Stimulated activated CD8-positive, alpha-beta memory T cell treated with anti-CD3 and anti-CD28 coated beads, Interleukin-12 subunit alpha, Interleukin-12 subunit beta, amount 100 ng/mL, for 24 hours (primary cell): Measurements from ENCODE around the gene ADAMTS7.
"Not testable (repeated sequence)": the region's sequence is repeated elsewhere in the genome, so short reads cannot be mapped to it uniquely, and the experiment has no call there.

Experiments used
- DNase-seq: peaks from one replicate; pipeline ENCODE4 v3.0.0-alpha.2; 2020; ENCODE audit errors: extremely low read depth

Gene ADAMTS7

GRCh38 chr15:78811124-78811824 lies at the start of gene ADAMTS7:
TSS of gene ADAMTS7 (minus strand) at chr15:78811464. CDS start at chr15:78811220, 244 bp downstream.
- no peak for DNase-seq

GRCh38 chr15:78859971-78860719 lies 48.9 kb upstream of the ADAMTS7 start:
- peak; percentile 35 for DNase-seq

DNA sequence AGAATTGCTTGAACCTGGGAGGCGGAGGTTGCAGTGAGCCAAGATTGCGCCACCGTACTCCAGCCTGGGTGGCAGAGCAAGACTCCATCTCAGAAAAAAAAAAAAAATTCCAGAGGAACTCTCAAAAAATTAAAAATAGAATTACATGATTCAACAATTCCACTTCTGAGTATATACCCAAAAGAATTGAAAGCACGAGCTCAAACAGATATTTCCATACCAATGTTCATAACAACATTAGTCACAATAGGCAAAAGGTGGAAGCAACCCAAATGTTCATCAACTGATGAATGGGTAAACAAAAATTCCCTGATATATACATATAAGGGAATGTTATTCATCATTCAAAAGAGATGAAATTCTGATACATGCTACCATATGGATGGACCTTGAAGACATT lies 44.5 kb upstream of the ADAMTS7 start:
- no peak for DNase-seq

DNA sequence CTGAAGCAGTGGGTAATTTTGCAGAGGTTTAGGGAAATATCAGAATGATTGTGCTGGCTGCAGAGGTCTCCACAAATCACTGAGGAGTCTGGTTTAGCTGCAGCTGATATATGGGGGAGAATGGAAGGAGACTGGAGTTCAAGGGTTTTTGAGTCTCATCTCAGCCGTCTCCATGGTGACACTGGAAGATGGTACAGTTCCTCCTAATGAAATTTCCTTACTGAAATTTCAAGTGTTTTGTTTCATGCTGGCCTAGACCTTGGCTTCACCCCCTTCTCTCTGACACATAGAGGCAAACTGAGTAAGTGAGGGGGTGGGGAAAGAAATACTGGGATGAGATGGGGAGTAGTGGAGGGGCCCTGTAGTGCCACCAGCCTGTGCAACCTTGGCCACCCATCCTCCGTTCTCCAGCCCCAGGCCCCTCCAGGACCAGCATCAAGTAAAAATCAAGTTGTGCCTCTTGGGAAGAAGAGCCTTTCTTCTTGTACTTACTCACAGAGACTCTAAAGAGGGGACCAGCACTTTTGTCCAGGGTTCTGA lies 43.6 kb upstream of the ADAMTS7 start:
- no peak for DNase-seq

- no peak for DNase-seq
Observed at GRCh38 chr15:78853500-78853899, 42.2 kb upstream of the ADAMTS7 start.

DNA sequence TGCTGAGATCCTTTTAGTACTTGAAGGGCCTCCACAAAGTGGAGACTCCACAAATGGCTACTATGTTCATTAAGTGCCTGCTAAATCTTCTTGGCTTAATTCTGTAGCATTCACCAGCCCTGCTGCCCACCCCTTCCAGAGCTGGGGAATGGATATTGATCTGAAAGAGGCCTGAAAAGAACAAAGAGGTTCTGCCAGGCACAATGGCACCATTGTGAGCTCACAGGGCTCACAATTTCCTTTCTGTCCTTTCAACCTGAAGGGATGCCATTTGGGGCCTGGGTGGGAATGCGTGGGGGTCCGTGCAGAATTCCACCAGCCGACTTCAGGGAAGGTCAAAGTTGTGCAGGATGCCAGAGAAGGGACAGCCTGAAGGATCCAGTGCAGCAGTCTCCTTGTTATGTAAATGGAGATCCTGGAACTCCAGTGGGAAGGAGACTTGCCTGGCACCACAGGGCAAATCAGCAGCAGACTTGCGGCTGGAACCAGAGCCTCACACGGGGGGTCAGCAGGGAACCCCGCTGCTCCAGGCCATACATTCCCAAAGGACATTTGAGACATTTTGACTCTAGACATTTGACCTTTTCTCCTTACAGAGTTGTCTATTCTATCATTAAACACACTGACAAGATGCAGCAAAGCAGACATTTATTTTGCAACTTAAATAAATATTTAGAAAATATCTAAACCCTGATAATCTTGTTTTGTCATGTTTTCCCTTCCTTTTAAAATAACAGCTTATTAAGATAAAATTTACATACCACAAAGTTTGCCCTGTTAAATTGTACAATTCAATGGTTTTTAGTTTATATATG lies 39.9 kb upstream of the ADAMTS7 start:
- DNase-seq: no peak

DNA sequence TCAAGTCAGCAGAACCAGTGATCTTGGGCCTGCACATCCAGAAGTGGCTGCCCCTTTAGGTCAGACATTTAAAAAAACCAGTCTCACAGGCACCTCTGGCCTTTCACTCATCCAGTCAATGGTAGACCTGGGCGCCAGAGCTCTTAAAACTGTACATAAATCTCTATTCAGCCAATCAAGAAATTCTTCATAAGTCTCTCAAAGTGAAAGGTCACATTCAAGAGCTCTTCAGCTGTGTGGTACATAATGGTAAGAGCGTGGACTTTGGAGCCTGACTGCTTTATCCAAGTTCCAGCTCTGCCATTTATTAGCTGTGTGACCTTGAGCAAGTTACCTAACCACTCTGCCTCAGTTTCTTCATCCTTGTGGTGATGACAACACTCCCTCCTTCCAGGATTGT lies 39.1 kb upstream of the ADAMTS7 start:
- no peak for DNase-seq

DNA sequence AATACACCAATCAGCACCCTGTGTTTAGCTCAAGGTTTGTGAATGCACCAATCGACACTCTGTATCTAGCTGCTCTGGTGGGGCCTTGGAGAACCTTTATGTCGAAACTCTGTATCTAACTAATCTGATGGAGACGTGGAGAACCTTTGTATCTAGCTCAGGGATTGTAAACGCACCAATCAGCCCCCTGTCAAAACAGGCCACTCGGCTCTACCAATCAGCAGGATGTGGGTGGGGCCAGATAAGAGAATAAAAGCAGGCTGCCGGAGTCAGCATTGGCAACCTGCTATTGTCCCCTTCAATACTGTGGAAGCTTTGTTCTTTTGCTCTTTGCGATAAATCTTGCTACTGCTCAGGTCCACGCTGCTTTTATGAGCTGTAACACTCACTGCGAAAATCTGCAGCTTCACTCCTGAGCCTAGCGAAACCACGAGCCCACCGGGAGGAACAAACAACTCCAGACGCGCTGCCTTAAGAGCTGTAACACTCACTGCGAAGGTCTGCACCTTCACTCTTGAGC lies 36.2 kb upstream of the ADAMTS7 start:
- DNase-seq: not testable (repeated sequence)

DNA sequence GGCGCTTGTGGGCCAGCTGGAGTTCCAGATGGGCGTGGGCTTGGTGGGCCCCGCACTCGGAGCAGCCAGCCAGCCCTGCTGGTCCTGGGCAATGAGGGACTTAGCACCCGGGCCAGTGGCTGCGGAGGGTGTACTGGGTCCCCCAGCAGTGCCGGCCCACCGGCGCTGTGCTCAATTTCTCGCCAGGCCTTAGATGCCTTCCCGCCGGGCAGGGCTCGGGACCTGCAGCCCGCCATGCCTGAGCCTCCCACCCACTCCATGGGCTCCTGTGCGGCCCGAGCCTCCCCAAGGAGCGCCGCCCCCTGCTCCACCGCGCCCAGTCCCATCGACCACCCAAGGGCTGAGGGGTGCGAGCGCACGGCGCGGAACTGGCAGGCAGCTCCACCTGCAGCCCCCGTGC lies 35.6 kb upstream of the ADAMTS7 start:
- DNase-seq: not testable (repeated sequence)

GRCh38 chr15:78842519-78842918 lies 31.3 kb upstream of the ADAMTS7 start:
- DNase-seq: no peak

- DNase-seq: no peak
Observed at GRCh38 chr15:78841891-78842290, 30.6 kb upstream of the ADAMTS7 start.

DNA sequence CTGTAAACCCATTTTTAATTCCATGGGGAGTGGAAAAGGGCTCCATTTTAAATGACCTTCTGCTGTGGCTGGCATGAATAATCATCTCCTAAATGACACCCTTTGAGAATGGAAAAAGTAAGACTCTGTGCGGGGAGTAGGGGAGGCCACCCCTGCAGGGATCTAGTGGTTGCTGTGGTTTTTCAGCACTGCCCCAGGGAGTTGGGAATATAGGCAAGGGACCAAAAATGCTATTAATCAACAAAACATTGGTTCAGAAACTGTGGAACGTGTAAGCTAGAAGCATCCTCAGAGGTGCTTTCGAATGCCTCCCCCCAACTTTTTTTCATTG lies 30.1 kb upstream of the ADAMTS7 start:
- DNase-seq: no peak

DNA sequence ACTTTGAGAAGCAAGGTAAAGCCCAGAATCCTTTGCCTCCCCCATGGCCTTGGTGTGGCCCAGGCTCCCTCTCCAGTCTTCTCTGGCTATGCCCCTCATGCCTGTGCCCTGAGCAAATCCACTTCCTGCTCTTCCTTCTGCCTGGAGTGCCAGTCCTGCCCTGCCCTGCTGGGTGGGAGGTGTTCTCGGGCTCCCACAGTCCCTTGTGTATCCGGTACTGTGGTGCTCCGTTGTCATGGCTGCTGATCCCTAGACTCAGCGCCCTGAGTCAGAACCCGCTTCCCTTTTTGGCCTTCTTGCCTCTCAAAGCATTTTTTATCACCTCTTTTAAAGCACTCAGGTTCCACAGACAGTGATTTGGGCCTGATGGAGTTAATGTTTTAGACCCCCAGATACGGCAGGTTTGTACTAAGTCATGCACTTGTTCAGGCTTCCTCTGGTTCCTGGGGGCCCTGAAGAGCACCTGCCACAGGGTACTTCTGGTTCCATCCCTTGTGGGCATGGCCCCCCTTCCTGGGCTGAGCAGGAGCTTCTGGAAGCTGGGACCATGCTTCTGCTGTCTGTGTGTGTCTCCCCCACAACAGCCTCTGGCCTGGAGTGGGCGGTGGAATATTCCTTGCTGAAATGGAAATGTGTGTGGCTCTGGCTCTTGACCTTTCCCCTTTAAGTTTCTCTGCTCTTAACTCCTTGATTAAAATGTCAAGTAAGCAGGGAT lies 29.6 kb upstream of the ADAMTS7 start:
- no peak for DNase-seq

- DNase-seq: not testable (repeated sequence)
Observed at GRCh38 chr15:78839151-78839550, 27.9 kb upstream of the ADAMTS7 start.

- no peak for DNase-seq
Observed at GRCh38 chr15:78838489-78838888, 27.2 kb upstream of the ADAMTS7 start.

DNA sequence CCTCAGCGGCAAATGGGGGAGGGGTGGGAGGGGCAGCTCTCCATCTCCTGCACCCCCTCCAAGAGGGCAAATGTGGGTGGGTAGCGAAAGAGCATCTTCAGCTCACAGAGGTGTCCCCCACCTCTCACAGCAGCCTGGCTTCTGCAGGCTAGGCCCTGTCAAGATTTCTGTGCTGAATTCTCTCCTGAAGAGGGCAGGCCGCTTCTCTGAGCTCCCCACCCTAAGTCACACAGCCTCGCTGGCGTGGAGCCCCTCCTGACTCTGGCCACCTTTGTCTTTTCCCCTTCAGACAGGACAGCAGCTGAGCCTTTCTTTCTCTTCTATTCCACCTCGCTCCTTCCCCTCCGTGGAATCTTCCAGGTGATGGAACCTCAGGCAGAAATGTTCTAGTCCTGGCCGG lies 26.3 kb upstream of the ADAMTS7 start:
- no peak for DNase-seq

- no peak for DNase-seq
Observed at GRCh38 chr15:78837131-78837530, 25.9 kb upstream of the ADAMTS7 start.

GRCh38 chr15:78836333-78836732 lies 25.1 kb upstream of the ADAMTS7 start:
- DNase-seq: no peak

- DNase-seq: no peak
Observed at GRCh38 chr15:78831229-78832207, 20.3 kb upstream of the ADAMTS7 start.

DNA sequence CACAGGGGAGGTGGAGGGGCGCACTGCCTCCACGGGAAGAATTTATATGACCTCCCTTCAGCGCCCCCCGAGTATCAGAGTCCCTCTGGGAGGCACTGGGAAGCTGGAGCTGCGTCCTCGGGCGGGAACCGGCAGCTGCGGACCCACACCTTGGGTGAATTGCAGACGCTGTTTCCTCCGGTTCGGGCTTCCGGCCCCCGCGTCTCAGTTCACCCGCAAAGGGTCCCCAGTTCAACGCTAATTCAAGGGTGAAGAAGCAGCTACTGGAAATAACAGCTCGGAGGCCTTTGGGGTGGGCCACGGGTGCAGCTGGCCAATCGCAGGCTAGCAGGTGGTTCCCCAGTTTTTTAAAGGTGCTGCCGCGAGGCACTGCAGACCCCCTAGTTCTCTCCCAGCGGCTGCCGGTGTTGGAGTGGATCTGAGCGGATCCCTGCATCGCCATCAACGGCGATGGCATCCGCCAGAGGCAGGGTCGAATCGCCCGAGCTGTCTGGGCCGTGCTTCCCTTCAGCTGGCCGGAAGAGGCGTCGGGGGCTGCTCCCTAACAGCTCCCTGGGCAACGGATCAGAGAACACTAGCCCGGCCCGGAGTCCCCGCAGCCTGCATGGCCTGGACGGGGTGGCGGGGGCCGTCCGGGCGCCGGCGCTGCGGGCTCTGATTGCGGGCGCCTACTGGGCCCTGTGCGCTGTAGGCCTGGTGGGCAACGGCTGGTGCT lies 19.4 kb upstream of the ADAMTS7 start:
- DNase-seq: no peak
